NCI-H226 (cell line): ENCODE data around the gene M1AP.

Source experiments
- DNase-seq: peaks from one replicate; pipeline ENCODE4 v3.0.0-alpha.2; 2015

M1AP gene, protein sequence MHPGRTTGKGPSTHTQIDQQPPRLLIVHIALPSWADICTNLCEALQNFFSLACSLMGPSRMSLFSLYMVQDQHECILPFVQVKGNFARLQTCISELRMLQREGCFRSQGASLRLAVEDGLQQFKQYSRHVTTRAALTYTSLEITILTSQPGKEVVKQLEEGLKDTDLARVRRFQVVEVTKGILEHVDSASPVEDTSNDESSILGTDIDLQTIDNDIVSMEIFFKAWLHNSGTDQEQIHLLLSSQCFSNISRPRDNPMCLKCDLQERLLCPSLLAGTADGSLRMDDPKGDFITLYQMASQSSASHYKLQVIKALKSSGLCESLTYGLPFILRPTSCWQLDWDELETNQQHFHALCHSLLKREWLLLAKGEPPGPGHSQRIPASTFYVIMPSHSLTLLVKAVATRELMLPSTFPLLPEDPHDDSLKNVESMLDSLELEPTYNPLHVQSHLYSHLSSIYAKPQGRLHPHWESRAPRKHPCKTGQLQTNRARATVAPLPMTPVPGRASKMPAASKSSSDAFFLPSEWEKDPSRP

DNA sequence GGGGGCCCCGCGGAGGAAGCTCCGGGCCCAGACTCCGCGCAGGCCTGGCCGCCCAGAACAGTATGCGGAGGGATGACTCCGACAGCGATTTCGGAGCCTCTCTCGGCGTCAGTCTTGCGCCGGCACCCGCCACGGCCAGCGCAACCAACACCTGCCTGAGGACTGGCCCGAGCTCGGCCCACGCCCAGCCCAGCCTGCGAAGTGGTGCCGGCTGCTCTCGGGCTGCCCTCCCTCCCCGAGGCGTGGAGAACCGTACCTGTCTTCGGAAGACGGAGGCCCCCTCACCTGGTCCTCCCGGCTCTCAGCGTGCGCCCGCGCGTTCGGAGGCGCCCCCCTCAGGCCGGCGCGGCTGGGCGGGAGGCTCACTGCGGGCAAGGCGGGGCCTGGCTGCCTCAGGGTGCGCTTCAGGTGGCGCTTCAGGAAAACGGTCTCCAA is at the start of gene M1AP:
Gene M1AP (minus strand): TSS at position 322 of the 435 bp plus-strand sequence. CDS start 8,055 bp downstream, outside the sequence.
- DNase-seq = no peak

DNA sequence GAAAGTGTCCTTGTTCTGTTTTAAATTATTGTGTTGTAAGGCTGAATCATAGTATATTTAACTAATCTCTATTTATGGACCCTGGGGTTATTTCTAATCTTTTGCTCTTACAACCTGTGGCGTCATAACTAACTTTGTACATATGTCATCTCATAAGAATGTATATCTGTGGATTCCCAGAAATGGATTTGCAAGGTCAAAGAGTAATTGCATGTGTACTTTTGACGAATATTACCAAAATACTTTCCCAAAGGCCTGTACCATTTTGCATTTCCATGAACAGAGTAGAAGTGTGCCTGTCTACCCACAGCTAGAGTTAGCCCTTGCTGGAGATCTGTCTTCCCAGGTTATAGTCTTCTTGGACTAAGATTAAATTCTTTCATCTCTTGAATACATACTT is 48.7 kb upstream of the M1AP start:
- peak; percentile 58 for DNase-seq

DNA sequence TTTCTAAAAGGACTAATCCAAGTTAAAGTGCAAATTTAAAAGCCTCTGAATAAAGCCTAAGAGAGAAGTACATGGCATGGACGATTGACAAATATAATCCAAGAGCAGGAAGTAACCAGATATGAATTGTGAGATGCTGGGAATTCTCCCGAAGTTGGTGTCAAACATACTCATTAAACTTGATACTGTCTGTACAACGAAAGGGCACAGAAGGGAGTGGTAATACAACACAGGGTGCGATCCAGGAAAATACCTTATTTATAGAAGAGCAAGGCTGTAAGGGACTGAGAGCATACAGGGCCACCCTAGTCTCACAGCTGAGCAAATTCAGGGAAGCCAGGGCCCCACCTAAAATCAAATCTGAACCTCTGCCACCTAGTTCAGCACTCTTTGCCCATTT is 47.5 kb upstream of the M1AP start:
- no peak for DNase-seq

DNA sequence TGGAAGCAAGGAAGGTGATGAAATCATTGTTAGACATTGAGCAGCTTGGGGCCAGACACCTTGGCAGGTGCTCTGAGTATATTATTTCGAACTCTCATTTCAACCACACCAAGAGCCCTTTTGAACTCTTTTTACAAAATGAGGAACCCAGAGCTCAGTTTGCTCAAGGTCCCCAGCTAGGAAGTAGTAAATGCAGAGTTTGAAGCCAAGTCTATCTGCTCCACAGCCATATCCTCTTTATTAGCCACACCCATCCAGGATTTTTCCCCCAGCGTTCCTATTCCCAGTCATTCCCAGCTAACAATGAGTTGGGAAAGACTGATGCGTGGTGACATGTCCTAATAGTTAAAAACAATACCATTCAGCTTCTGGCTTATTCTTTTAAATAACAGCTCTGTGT is 46.2 kb upstream of the M1AP start:
- no peak for DNase-seq

DNA sequence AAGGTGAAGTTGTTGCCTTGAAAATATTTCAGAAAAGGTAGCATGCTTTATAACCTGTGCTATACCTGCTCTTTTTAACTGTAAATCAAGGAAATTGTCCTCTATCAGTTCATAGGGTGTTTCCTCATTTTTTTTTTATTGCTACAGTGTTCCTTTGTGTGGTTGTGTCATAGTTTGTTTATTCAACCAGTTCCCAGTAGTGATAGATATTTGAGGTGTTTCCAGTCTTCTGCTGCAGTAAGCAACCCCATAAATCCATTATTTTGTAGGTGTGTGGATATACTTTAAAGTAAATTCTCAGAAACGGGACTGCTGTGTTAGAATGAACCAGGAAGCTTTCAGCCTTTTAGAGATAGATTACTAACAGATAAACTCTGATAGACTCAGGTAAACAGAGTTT is 45.5 kb upstream of the M1AP start:
- no peak for DNase-seq

DNA sequence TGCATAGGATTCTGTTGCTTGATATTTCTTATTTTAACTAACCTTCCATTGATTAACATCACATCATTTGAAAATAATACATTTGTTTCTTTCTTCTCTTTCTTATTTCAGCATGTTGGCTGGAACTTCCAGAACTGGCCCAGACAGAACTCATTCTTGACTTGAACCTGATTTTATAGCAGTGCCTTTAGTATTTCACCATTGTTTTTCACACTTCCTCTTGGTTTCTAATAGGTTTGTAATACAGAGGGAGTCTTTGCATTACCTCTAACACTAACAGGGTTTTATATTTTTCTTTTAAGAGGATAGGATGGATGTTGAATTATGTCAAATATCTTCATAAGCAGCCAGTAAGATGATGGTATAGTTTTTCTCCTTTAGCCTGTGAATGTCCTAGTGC is 45.1 kb upstream of the M1AP start:
- no peak for DNase-seq

DNA sequence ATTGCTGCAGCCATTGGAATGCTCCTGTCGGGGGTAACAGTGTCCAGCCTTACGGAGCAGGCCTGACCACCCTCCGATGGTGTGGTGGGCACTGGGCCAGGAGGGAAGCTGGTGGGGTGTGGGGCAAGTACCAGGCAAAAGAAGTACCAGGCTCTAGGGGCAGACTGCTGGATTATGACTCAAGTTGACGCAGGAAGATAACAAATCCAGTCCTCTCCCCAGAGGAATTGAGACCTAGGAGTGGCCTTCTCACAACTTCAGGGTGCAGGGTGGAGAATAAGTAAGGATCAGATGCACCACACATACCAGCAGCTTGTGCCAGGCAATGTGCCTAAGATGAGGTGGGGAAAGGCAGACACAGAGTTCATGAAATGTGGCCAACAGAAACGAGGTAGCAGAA is 43.8 kb upstream of the M1AP start:
- DNase-seq = peak; percentile 30

DNA sequence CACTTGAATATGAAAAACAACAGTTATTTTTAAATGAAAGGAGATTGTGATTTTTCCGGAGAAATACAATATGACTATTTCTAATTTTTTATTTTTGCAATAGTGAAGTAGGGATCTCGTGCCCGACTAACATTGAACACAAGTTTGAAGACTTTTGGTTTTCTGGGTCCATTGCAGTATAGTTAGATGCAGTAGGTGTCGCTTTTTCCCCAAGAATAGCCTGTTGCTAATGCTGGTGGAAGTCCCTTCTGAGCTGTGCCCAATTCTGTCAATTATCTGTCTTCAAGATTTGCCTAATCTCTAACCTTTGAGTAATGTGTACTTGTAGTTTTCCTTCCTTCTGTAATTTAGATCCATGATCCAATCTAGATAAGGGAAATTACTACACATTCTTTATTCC is 42.4 kb upstream of the M1AP start:
- peak; percentile 46 for DNase-seq

DNA sequence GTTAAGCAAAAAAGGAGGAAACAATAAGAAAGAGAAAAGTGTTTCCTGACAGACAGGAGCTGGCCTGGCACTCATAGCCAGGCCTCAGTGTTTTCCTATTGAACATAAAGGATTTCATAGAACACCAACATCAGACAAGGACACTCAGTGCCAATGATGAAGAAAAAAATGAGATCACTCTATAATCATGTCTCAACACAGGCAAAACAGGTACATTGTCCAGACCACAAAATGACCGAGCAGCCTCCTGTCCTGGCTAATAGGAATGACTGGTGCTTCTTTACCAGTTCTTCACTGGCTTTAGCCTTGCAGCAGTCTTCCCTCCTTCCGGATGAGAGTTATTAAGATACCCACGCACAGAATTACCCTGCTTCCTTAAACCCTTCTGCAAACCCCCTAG is 41.5 kb upstream of the M1AP start:
- DNase-seq = no peak

DNA sequence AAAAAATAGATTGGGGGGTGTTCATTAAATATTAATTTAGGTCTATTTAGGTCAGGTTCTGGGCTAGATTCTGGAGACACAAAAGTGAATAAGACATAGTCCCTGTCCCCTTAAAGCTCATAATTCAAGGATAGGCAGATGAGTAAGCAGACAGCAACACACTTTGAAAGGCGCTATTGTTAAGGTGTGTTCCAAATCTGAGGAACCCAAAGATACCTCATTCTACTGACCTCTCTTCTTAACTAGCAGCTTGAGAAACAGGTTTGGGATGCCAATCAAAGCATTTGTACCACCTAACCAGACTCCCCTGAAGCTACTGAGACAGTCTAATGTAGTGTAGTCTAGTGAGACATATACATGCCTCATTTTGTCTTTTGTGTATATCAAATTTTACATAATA is 40.8 kb upstream of the M1AP start:
- DNase-seq = no peak

DNA sequence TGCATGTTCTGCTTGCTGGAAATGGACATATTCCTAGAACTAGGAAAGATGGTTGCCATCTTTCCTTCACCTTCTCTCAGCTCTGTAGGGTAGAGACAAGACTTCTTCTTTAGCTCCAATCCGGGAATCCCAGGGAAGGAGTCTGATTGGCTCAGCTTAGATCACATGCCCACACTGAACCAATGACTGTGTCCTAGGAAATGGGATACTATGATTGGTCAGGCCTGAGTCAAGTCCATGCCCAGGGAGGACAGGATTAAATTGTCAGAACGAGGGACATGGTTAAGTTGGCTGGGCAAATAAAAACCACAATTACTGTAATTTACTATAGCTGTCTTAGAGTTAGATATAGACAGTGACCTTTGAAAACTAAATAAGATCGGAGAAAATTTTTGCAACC is 37.3 kb upstream of the M1AP start:
- no peak for DNase-seq

DNA sequence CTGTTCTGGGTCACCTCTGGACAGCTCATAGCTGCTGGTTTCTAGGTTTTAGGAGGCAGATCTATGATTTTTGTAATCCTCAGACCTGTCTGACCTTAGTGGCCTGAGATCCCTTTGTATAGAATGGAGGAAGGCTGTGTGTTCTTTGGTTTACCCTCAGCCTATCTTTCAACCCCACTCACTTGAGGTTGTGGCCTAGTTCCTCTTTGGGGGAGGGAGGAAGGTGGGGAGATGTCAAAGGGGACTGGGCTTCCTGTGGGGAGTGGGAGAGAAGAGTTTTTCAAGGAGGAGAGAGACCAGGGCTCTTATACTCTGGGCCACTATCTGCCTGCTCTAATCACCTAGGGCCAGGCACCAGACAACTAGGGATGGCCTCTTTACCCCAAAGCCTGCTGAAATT is 34.4 kb upstream of the M1AP start:
- DNase-seq = no peak

DNA sequence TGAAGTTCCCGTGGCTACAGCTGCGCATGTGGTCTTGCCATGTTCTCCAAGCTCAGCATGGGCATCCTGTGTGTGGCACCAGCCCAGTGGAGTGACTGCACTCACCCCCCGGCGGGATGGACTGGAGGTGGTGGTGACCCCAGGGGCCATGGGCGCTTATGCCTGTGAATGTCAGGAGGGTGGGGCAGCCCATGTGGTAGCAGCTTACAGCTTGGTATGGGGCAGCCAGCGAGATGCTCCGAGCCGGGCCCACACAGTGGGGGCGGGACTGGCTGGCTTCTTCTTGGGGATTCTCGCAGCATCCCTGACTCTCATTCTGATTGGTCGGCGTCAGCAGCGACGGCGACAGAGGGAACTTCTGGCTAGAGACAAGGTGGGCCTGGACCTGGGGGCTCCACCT is 31.5 kb upstream of the M1AP start:
- no peak for DNase-seq

DNA sequence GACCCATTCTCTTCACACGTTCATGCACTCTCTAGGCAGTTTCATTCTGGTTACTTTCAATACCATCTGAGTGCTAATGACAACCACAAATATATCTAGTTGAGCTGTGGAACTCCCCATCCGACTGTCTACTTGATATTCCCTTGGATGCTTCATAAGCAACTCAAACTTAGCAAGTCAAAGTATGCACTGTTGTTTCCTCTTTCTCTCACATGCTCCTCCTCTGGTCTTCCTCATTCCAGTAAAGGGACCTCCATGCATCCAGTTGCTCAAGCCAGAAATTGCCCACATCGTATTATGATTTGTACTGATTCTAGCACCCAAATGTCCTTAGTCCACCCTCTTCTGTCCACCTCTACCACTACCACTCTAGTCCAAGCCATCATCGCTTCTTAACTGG is 28.2 kb upstream of the M1AP start:
- no peak for DNase-seq

DNA sequence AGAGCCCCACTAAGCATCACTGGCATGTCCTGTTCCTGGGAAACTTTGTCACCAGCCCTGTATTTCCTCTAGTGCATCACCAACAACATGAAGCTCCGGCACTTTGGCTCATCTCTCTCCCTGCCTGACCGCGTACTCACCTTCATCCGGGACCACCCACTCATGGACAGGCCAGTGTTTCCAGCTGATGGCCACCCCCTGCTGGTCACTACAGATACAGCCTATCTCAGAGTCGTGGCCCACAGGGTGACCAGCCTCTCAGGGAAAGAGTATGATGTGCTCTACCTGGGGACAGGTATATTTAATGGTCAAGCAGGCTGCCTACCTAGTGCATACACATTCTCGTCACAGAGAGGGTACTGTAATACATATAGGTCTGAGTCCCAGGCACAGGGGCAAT is 27.0 kb upstream of the M1AP start:
- no peak for DNase-seq

DNA sequence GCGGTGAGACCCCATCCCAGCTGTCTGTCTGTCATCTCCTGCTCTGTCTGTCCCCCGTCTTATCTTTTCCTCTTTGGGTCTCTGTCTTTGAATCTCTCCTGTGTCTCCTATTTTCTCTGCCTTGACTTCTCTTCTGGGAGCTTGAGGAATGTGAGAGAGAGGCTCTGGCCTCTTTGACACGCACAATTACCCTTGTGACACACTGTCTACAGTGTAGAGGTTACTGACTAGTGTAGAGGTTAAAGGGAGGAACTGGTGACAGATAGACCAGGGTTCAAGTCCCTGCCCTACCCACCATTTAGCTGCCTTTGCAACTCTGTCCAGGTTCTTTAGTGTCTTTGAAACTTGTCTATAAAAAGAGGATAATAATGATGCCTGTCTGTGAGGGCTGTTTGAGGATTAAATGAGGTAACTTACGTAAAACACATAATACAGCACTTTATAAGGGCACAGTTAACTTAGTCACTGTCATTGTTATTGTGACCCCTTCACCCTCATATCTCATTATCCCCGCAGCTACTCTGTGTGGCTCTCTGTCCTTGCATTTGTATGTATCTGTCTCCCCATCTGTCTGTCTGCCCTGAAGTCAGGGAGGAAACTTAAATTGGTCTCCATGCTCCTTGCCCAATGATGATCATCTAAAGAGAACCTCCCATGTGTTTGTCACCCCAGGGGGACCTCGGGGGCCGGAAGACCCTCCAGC is 25.8 kb upstream of the M1AP start:
- no peak for DNase-seq

DNA sequence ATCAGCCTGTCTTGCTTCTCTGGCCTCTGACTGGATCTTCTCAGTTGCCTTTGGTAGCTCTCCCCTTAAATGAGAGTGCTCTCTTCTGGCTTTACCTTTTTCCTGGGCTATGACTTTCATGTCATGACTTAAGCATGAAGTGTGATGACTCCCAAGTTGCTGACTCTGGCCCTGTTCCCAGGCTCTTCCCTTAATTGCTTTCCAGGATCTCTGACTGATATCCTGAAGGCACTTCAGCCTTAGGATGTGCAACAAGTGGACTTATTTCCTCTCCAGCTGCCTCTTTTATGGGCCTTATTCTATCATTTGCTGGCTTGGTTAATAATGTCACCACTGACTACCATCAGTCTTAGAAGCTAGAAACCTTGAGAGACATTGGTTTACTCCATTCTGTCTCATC is 23.3 kb upstream of the M1AP start:
- DNase-seq = peak; percentile 37

DNA sequence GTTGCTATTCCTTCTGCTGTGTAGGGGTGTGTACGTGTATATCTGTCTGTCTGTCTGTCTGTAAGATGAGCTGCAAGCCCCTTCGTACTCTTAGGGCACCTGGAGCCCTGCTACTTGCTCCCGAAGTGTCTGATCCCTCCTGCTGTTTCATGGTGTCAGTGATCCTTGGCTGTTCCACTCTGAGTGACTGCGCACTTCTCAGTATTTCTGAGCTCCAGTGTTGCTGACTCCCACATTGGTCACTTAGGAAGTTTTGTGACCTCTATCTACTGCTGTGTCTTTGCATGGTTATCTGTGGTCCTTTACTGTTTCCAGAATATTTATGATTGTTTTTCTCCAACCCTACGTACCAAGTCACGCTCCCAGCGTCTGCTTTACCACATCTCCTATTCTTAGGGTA is 22.1 kb upstream of the M1AP start:
- no peak for DNase-seq

DNA sequence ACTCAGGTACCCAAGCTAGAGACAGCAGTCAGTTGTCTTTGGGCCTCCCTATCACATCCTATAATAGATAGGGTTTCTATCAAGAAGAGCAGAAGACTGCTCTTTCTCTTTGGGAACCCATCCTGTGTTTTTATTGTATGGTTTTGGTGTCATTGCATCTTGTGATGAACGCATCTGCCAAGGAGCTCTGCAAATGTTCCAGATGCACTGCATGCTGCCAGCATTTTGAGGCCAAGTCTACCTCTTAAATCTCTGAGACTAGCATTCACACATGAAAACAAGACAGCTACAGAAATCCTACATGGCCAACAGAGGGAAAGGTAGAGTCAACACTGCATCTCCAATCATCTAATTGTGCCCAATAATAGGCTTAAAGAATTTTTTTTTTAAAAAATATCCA is 20.0 kb upstream of the M1AP start:
- no peak for DNase-seq

DNA sequence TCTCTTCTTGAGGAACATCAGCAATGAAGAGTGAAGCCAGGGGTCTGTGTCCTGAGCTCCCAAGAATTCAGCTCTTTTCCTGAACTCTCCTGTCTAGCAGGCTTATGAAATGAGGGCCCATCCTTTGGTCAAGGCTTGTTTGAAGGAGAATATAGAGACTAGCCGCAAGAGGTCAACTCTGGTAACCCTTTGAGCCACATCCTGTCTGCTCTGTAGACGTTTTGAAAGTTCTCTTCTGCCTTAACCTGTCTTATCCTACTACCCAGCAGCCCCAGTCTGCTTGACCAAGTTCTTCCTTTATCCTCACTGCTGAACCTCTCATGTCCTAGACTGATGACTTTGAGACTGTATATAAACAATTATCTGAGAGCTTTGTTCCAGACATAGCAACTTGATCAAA is 11.3 kb upstream of the M1AP start:
- DNase-seq = no peak

DNA sequence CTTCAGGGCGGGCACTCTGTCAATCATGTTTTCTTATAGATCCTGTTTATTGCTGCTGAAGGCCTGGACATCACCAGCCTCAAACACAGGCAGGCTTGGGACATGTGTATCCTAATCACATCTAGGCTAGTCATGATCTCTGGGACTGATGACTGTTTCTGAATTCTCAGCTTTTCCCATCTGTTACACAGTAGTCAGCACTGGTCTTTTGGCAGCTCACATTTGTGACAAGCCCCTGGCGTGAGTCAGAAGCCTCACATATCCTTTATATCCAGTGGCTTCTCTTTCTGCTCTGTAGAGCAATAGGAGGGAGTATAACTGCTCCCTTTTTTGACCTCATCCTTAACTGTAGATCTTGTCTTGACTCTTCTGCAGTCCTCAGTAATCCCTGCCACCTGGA is 10.4 kb upstream of the M1AP start:
- DNase-seq = no peak

DNA sequence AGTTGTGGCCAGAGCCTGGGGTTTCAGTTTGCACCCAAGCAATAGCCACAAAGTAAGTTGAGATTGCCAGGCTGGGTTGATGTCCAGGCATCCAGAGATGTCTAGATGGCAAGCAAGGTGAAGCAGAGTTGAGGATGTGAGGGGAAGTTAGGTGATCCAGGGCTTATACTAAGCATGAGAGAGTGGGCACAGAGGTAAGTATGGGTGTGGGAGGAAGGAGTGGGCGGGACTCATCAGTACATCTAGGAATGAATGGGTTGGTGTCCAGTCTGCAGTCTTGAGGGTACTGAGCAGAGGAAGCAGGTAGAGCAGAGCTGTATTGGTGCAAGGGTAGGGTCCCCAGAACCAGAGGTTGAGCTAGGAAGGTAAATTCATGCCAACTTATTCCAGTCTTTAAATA is 7.4 kb upstream of the M1AP start:
- DNase-seq = no peak

DNA sequence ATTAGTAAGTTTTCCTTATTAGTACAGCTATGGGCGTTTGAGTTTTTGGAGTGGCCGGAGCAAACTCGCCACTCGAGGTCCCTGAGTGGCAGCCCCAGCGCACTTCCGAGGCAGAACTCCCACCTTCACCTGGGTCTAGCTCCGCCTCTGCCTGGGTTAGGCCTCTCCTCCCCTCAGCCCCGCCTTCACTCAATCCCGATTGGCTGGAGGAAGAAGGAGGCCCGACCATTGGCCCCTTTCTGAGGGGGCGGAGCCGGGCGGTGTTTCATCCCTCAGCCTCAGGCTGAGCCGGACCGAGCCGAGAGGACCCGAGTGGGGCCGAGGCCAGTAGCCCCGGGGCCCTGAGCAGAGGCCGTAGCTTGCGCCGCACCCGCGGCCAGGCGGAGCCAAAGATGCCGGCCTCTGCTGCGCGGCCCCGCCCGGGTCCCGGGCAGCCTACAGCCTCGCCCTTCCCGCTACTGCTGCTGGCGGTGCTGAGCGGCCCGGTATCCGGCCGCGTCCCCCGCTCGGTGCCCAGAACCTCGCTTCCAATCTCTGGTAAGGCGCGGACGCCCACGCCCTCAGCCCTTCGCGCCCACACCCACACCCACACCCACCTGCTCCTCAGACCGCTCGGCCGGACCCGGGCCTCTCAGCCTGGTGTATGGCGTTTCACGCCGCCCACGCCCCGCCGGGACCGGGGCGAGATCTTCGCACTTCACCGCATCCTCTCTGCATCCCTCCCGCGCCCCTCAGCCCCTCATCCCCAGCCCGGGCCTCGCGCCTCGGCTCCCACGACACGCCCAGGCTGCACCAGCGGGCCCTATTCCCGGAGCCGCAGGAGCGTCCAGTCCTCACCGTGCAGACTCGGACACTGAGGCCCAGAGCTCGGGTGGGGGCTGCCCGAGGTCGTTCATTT is 6.1 kb upstream of the M1AP start, which contains the start of gene SEMA4F:
Gene SEMA4F (plus strand): TSS at position 263 of the 898 bp plus-strand sequence. CDS start 130 bp downstream, at position 393.
- DNase-seq = peak; percentile 96
